K562 (cell line): Measurements from ENCODE around the gene TDRD6.

ENCODE experiments used
- BDP1 ChIP-seq: IDR thresholded peaks from 3 replicates; pipeline ENCODE4 v1.6.1; 2011; ENCODE audit not compliant: insufficient read length, insufficient read depth
- CREBBP ChIP-seq: IDR thresholded peaks from one replicate; pipeline ENCODE4 v1.6.1; 2012; ENCODE audit warnings: low read depth, mild to moderate bottlenecking, control low read depth, inconsistent platforms, low read length
- HMG20A ChIP-seq: fragments of 450-650 bp; formaldehyde crosslinking; conservative IDR thresholded peaks from 2 replicates; pipeline ENCODE4 v1.4.0; 2020; ENCODE audit warnings: mild to moderate bottlenecking, mixed read lengths
- POLR2A ChIP-seq: fragments of 450-650 bp; conservative IDR thresholded peaks from 2 replicates; pipeline ENCODE4 v1.6.1; 2016
- POLR2AphosphoS5 ChIP-seq: IDR thresholded peaks from 2 replicates; pipeline ENCODE4 v1.6.1; 2011; ENCODE audit warnings: mild to moderate bottlenecking, low read depth, low read length, moderate library complexity; ENCODE audit not compliant: control insufficient read depth, insufficient read depth
- RBM17 ChIP-seq: fragments of 200-400 bp; formaldehyde crosslinking; IDR thresholded peaks from 2 replicates; pipeline ENCODE4 v1.6.1; 2017; ENCODE audit warnings: low read depth, mild to moderate bottlenecking, low read length, borderline replicate concordance
- SMARCC2 ChIP-seq: fragments of 450-650 bp; IDR thresholded peaks from 2 replicates; pipeline ENCODE4 v1.6.1; 2017; ENCODE audit warnings: antibody characterized with exemption, moderate library complexity, mild to moderate bottlenecking, low read depth
- ZNF316 ChIP-seq: fragments of 450-650 bp; IDR thresholded peaks from 2 replicates; pipeline ENCODE4 v1.6.1; 2016
- TF ChIP-seq, protein P1 (sequence below), 3 experiments: IDR thresholded peaks in 2 of 3; conservative IDR thresholded peaks in 1 of 3; 2 replicates each; pipeline ENCODE4 v1.5.1; 2011 to 2012; ENCODE audit warnings: low read length in 3 of 3, mild to moderate bottlenecking in 3 of 3, control low read depth in 2 of 3, improper control_type of control experiment in 1 of 3, inconsistent platforms in 1 of 3, low read depth in 1 of 3, mixed read lengths in 1 of 3, moderate library complexity in 1 of 3; ENCODE audit not compliant: insufficient read depth in 2 of 3

GRCh38 chr6:46719099-46719498 lies 31.4 kb downstream of the TDRD6 start:
- no peak for TF ChIP-seq SMARCC2
- TF ChIP-seq RBM17: no peak
- TF ChIP-seq BDP1: no peak
- TF ChIP-seq POLR2A: no peak
- TF ChIP-seq, protein P1, sequence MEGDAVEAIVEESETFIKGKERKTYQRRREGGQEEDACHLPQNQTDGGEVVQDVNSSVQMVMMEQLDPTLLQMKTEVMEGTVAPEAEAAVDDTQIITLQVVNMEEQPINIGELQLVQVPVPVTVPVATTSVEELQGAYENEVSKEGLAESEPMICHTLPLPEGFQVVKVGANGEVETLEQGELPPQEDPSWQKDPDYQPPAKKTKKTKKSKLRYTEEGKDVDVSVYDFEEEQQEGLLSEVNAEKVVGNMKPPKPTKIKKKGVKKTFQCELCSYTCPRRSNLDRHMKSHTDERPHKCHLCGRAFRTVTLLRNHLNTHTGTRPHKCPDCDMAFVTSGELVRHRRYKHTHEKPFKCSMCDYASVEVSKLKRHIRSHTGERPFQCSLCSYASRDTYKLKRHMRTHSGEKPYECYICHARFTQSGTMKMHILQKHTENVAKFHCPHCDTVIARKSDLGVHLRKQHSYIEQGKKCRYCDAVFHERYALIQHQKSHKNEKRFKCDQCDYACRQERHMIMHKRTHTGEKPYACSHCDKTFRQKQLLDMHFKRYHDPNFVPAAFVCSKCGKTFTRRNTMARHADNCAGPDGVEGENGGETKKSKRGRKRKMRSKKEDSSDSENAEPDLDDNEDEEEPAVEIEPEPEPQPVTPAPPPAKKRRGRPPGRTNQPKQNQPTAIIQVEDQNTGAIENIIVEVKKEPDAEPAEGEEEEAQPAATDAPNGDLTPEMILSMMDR (IDR thresholded peaks at IDR 0.05 in 2 of 3, conservative IDR thresholded peaks at IDR 0.05 in 1 of 3; ENCODE audit: insufficient read depth in 2 of 3, low read depth in 1 of 3, low read length in 3 of 3): no peak
- TF ChIP-seq ZNF316: no peak
- no peak for TF ChIP-seq CREBBP
- TF ChIP-seq POLR2AphosphoS5: no peak
- no peak for TF ChIP-seq HMG20A (CRISPR knock-in tag)
